GM19238 (cell line): ENCODE measurements around the gene SLC16A8.

ENCODE experiments used
- DNase-seq: peaks from one replicate; pipeline ENCODE4 v3.0.0; 2011; ENCODE audit warnings: low spot score; ENCODE audit not compliant: insufficient read length

Gene SLC16A8

GRCh38 chr22:38032681-38033521 lies 51.1 kb downstream of the SLC16A8 start:
- no peak for DNase-seq

DNA sequence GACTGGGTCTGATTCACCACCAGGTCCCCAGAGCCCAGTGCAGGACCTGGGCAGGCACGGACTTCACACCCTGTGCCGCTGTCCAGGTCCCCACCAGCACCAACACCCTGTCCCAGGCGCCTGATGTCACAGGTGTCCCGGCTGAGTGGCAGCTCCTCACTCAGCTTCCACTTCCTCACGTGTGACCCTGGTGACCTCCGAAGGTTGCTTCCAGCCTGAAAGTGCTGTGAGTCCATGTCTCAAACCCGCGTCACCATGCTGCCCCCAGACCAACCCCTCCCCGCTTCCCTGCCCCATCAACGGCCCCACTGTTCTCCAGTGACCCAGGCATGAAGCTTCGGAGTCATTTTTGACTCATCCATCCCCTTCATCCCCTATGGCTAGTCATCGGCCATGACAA lies 52.5 kb downstream of the SLC16A8 start:
- DNase-seq, result no peak

GRCh38 chr22:38030311-38031133 lies 53.5 kb downstream of the SLC16A8 start:
- DNase-seq, result no peak

- no peak for DNase-seq
Measured at GRCh38 chr22:38029901-38030300, 54.1 kb downstream of the SLC16A8 start.

- DNase-seq, result no peak
Measured at GRCh38 chr22:38029370-38029769, 54.6 kb downstream of the SLC16A8 start.

DNA sequence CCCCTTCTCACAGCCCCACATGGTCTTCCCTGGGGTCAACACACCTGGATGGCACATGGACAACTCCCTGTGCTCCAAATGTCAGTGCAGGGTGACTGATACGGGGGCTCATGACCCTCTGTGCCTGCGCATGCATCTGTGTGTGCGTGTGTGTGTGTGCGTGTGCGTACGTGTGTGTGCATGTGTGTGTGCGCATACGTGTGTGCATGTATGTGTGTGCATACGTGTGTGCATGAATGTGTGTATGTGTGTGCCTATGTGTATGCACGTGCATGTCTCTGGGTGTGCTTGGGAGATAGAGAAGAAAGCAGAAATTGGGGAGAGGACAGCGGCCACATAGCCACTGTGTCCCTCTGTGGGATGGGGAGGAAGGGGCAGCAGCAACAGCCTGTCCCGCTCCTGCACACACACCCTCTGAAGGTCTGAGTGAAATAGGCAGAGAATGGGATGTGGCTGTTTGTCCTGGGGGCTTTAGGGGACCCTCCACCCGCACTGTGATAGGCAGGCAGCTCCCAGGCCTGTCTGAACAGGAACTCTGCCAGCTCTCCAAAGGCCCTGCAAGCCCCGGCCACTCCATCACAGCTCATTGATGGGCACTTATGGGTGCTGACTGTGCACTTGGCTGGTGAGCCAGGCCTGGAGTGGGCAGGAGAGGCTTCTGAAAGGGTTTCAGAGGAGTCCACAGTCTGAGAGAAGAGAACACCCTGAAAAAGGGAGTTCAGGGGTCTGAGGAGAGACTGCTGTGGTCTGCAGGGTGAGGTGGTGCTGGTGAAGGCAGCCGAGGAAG lies 55.4 kb downstream of the SLC16A8 start:
- no peak for DNase-seq
